Muscle of leg (tissue), 11 donors: ENCODE data around the gene SLC26A11. TPM values are rescaled to one million over a fixed set of nuclear protein-coding genes. Genes with fewer than 3 reads are reported as not detected.

Experiments
- DNase-seq: peaks from one replicate; pipeline ENCODE4 v3.0.0; 2013
- H3K27ac ChIP-seq: one replicate; pipeline ENCODE4 v1.5.1; 2013; ENCODE audit warnings: mild to moderate bottlenecking, low read length, control low read depth
- H3K27me3 ChIP-seq: one replicate; pipeline ENCODE4 v1.6.1; 2013; ENCODE audit warnings: low read length; ENCODE audit not compliant: control insufficient read depth, insufficient read depth
- H3K36me3 ChIP-seq: one replicate; pipeline ENCODE4 v1.6.1; 2013; ENCODE audit warnings: low read length; ENCODE audit not compliant: control insufficient read depth, insufficient read depth
- H3K4me1 ChIP-seq: one replicate; pipeline ENCODE4 v1.6.1; 2013; ENCODE audit warnings: low read length; ENCODE audit not compliant: control insufficient read depth, insufficient read depth
- H3K4me3 ChIP-seq: one replicate; pipeline ENCODE4 v1.5.1; 2013; ENCODE audit warnings: low read length, control low read depth
- H3K9me3 ChIP-seq: replicated peaks from 2 replicates; pipeline ENCODE4 v1.6.1; 2013; ENCODE audit warnings: low read depth, low read length; ENCODE audit not compliant: control insufficient read depth
- WGBS: methylation state at CpG from one replicate; pipeline ENCODE4 v1.1.5; 2013; ENCODE audit warnings: missing lambda C conversion rate; ENCODE audit not compliant: insufficient coverage; 5-methylcytosine and 5-hydroxymethylcytosine counted together
- polyA plus RNA-seq, 8 donors: library from polyadenylated mRNA; unstranded; fragments of 120-200 nt; gene quantifications; one replicate each; pipeline versions ENCODE4 v1.2.1 to v1.2.3, GENCODE V29; 2013; ENCODE audit warnings: inconsistent platforms in 1 of 8, low replicate concordance in 1 of 8; ENCODE audit not compliant: insufficient read length in 8 of 8, insufficient read depth in 1 of 8
- total RNA-seq: library from RNA; stranded (reverse); fragments of 120-200 nt; gene quantifications from one replicate; pipeline ENCODE4 v1.2.4, GENCODE V29; 2013

The SLC26A11 gene
- total and polyA plus RNA-seq, 9 donors = 7.1 to 15.2 (median 9.3) TPM

GRCh38 chr17:80216473-80217456 is 3.5 kb upstream of the SLC26A11 start:
- Histone ChIP-seq H3K9me3 (no peaks in the 10 kb centered on the region), H3K4me3 (no peak overlapping the region), H3K4me1 (peaks cover 20% of the 10 kb centered on the region), H3K27ac (no peak overlapping the region), H3K36me3 (peaks cover 41% of the 10 kb centered on the region), H3K27me3 (no peaks in the 10 kb centered on the region)
- DNase-seq = no peak
- 93% methylated on average over 30 of the region's 40 CpGs for WGBS

- H3K4me1 ChIP-seq = peaks cover 20% of the 10 kb centered on the region
- H3K27ac ChIP-seq = no peak overlapping the region
- peaks cover 33% of the 10 kb centered on the region for H3K36me3 ChIP-seq
- H3K9me3 ChIP-seq = no peaks in the 10 kb centered on the region
- H3K4me3 ChIP-seq = no peak overlapping the region
- no peak for DNase-seq
- H3K27me3 ChIP-seq = no peaks in the 10 kb centered on the region
- WGBS = 95% methylated on average over 11 of the region's 13 CpGs
Measured at GRCh38 chr17:80217703-80218362, 2.4 kb upstream of the SLC26A11 start.

- Histone ChIP-seq H3K4me1 (peaks cover 20% of the 10 kb centered on the region), H3K4me3 (no peak overlapping the region), H3K36me3 (peaks cover 32% of the 10 kb centered on the region), H3K27ac (no peak overlapping the region), H3K9me3 (no peaks in the 10 kb centered on the region), H3K27me3 (no peaks in the 10 kb centered on the region)
- DNase-seq = no peak
- 93% methylated on average over 3 of the region's 7 CpGs for WGBS
Measured at GRCh38 chr17:80218391-80218790, 1.8 kb upstream of the SLC26A11 start.

- Histone ChIP-seq H3K27me3 (no peaks in the 10 kb centered on the region), H3K9me3 (no peaks in the 10 kb centered on the region)
- 25% methylated on average over 11 of the region's 15 CpGs for WGBS
Measured at GRCh38 chr17:80219013-80219762, 1.0 kb upstream of the SLC26A11 start.

GRCh38 chr17:80219763-80220053 is 519 bp upstream of the SLC26A11 start:
- WGBS = 0% methylated on average over 5 of the region's 5 CpGs
- DNase-seq = no peak

More at GRCh38 chr17:80219013-80219762, 1.0 kb upstream of the SLC26A11 start:
- peak overlapping the region; percentile 76 for H3K4me3 ChIP-seq
- H3K4me1 ChIP-seq = peaks cover 20% of the 10 kb centered on the region
- DNase-seq = peak; percentile 77
- peaks cover 28% of the 10 kb centered on the region for H3K36me3 ChIP-seq
- H3K27ac ChIP-seq = peak overlapping the region; percentile 70

GRCh38 chr17:80220736-80221215 is 549 bp downstream of the SLC26A11 start:
- H3K9me3 ChIP-seq = no peaks in the 10 kb centered on the region
- H3K4me3 ChIP-seq = peak overlapping the region; percentile 76
- peaks cover 20% of the 10 kb centered on the region for H3K4me1 ChIP-seq
- peaks cover 24% of the 10 kb centered on the region for H3K36me3 ChIP-seq
- peak; percentile 37 for DNase-seq
- no peaks in the 10 kb centered on the region for H3K27me3 ChIP-seq
- H3K27ac ChIP-seq = no peak overlapping the region
- under 1% methylated on average over 27 of the region's 41 CpGs for WGBS

More at GRCh38 chr17:80219763-80220053, 519 bp upstream of the SLC26A11 start:
- Histone ChIP-seq H3K36me3 (peaks cover 24% of the 10 kb centered on the region), H3K4me1 (peaks cover 20% of the 10 kb centered on the region), H3K4me3 (peak overlapping the region; percentile 76), H3K9me3 (no peaks in the 10 kb centered on the region), H3K27ac (peak overlapping the region; percentile 70), H3K27me3 (no peaks in the 10 kb centered on the region)

- no peak for DNase-seq
- H3K36me3 ChIP-seq = peaks cover 23% of the 10 kb centered on the region
- 57% methylated on average over 19 of the region's 29 CpGs for WGBS
- peak overlapping the region; percentile 76 for H3K4me3 ChIP-seq
- H3K27ac ChIP-seq = no peak overlapping the region
- H3K27me3 ChIP-seq = no peaks in the 10 kb centered on the region
- peaks cover 20% of the 10 kb centered on the region for H3K4me1 ChIP-seq
- H3K9me3 ChIP-seq = no peaks in the 10 kb centered on the region
Measured at GRCh38 chr17:80221351-80222105, 1.3 kb downstream of the SLC26A11 start.

GRCh38 chr17:80222376-80223141 is 2.3 kb downstream of the SLC26A11 start:
- Histone ChIP-seq H3K4me3 (no peak overlapping the region), H3K36me3 (peaks cover 19% of the 10 kb centered on the region), H3K9me3 (no peaks in the 10 kb centered on the region), H3K27ac (no peak overlapping the region), H3K4me1 (peaks cover 20% of the 10 kb centered on the region), H3K27me3 (no peaks in the 10 kb centered on the region)
- 89% methylated on average over 14 of the region's 18 CpGs for WGBS
- DNase-seq = no peak
